GM21367 (cell line): ENCODE measurements around the gene ERP29.
"Not testable (repeated sequence)": the region's sequence is repeated elsewhere in the genome, so short reads cannot be mapped to it uniquely, and the experiment has no call there.

Experiments used
- ATAC-seq: cut with Tn5 transposase; IDR thresholded peaks from one replicate; pipeline ENCODE4 v1.9.1; 2021; ENCODE audit not compliant: unreplicated experiment

Gene ERP29

DNA sequence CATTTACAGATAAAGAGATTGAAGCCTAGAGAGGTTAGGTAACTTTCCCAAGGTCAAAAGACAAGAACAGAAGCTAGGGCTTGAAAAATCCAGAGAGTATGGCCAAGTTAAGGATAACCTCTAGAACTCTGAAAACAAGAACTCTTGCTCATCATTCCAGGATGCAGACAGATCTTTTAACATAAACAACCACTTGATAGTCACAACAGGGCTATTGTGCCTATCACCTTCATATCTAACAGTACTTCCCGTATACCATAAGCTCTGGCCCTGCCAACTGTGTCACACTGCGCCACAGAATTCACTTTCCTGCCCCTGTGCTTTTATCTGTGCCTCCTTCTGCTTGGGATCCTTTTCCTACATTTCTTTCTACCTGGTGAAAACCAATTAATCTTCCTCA is 18.2 kb downstream of the ERP29 start:
- no peak for ATAC-seq

DNA sequence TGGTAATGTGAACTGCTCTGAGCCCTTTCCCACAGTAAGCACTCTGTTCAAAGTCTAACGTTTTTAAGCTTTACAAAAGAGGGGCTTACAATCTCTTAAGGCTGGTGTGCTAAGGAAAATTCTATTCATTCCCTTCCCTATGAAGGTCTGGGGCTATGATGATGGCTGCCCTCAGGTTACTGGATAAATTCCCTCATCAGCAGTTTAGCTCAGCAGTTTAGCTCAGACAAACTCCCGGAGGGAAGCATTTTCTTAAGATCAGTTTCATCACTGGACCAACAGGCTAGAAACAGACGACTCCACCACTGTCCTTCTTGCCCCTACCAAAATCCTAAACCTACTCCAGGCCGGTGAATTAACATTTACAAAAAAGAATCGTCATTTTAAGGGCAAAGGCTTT is 19.1 kb downstream of the ERP29 start:
- no peak for ATAC-seq

DNA sequence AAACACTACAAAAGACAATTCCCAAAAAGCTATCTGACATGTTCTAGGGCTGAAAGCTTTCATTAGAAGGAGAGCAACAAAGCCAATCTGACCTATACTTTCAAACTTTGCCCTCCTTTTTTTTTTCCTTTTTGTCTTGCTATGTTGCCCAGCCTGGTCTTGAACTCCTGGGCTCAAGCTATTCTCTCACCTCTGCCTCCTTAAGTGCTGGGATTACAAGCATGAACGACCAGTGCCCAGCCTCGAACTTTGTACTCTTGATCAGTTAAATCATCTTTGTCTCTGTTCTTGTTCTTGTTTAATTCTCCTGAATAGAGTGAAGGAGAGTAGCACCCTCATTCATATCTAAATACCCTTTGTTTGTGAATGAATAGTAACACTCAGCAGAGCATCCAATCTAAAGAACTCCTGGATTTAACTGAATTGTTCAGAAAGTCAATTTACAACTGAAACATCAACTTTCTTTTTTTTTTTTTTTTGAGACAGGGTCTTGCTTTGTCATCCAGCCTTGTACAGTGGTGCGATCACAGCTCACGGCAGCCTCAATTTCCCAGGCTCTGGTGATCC is 22.1 kb downstream of the ERP29 start:
- ATAC-seq = no peak

DNA sequence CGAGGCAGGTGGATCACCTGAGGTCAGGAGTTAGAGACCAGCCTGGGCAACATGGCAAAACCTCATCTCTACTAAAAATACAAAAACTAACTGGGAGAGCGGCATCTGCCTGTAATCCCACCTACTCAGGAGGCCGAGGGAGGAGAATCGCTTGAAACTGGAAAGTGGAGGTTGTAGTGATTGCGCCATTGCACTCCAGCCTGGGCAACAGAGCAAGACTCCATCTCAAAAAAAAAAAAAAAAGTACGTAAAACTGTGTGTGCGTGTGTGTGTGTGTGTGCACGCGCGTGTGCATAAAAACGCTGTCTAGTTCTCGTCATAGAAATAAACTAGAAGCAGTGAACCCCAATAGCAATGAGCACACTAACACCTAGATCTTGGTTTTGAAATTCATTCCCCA is 23.4 kb downstream of the ERP29 start:
- ATAC-seq = not testable (repeated sequence)

DNA sequence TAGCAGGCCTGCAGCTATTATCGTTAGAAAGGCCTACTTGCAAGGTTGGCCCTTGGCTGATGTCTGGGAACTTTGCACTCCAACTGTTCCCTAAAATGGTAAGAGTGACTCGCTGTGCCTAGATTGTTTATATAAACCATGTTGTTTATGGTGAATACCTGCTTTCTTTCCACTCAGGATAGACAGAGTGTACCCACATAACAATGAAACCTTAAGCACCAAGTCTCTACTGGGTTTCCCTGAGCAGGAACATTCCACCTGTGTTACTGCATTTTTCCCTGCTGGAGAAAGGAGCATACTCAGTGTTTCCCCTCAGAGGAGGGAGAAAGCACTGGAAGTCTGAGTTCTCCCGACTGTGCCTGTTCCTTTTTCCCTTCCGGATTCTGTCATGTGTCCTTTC is 32.8 kb downstream of the ERP29 start:
- ATAC-seq = no peak

DNA sequence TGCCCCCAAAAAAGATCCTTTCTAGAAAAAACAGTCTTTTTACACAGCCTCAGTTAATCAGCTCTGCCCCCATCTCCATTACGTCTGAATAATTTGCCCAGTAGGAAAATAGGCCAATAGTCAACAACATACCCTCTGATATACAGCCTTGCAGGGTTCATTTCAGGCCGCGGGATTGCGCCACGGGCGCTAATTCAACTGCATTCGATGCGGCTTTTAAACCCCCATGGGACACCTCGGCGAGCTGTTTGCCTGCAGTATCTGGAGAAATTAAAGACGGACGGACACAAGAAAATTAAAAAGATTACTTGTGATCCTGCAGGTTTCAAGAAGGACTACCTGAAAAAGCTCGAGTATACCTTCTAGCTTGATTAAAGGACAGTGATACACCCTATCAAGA is 36.1 kb downstream of the ERP29 start:
- ATAC-seq = no peak

DNA sequence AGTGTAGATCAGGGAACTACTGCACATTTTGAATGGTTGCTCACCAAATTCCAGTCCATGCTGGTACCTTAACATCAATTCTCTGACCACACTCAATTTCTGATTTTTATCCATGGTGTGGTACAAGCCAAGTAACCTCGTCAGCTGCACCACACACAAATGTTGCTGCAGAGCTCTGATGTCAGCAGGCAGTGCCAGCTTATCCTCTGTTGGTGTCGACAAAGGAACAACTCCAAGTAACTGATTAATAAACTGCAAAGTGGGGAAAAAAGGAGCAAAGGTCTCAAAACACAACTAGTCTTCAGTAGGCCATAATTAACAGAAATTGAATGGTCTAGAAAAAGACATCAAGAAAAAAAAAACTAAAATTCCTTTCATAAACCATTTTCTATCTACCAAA is 47.9 kb downstream of the ERP29 start:
- ATAC-seq = no peak

DNA sequence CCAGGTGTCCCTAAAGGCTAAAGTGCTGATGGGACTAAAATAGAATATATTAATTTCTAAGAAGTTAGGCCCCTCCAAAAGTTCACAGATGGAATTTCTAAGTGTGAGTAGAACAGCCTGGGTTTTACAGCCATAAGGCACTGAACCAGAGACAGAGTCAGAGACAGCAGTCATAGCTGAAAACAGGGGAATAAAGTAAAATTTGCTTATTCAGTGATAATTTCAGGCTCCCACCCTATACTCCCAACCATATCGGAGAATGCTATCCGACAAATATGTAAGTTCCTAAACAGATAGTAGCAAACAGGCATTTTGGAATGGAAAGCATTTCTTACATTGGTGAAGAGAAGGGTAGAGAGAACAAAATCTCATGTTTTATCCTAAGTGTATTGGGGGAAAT is 50.0 kb downstream of the ERP29 start:
- no peak for ATAC-seq

DNA sequence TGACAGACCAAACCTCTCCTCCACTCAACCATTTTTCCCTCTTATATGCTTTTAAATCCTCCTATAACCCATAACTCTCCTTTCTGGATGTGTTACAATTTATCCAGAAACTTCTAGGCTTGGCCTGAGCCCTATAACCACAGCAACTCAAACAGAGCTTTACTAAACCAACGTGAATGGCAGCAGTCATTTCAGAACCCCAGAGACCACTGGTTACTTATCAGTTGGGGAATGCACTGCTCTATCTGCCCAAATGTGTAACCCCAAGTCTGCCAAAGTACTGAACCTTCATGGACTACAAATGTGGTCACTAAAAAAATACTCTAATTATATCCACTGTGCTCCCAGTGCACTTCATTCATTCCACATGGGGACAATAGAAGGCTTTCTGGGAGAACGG is 53.3 kb downstream of the ERP29 start:
- ATAC-seq = no peak
